ENCODE data around the gene SH3TC2.

SH3TC2 gene

DNA sequence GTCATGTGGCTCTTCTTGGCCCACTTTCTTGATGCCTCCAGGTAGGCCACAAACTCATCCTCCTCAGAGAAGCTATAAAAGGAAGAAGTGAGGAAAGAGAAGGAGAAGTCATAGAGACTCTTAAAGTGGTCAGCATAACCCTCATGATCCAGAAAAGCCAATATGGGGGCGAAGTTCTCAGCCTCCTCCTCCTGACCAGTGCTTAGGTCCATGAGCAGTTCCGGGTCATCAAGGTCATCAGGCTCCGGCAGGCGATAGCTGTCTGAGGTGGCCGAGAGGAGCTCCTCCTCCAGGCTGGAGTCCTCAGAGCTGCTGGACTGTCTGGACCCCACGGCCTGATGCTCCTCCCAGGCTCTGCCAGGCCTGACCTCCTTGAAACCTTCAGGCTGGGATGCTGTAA, 34.7 kb downstream of the SH3TC2 start:
- DNase-seq (ENCODE audit: low spot score), result no peak

DNA sequence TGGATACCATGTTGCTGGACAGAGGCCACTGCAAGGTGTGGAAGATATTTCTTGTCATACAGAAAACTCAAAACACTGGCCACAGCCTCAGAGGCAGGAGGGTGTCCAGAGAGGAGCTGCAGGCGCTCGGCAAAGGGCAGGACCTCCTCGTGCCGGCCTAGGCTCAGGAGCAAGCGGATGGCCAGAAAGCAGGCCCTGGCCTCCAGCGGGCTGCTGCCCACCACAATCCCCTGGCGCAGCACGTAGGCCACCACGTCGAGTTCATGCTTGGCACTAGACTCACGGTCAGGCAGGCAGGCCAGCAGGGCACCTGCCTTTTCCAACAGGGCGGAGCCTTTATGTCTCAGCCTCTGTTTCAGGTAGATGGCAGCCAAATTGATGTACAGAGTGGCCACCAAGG, 35.2 kb downstream of the SH3TC2 start:
- no peak for DNase-seq (ENCODE audit: low spot score)

DNA sequence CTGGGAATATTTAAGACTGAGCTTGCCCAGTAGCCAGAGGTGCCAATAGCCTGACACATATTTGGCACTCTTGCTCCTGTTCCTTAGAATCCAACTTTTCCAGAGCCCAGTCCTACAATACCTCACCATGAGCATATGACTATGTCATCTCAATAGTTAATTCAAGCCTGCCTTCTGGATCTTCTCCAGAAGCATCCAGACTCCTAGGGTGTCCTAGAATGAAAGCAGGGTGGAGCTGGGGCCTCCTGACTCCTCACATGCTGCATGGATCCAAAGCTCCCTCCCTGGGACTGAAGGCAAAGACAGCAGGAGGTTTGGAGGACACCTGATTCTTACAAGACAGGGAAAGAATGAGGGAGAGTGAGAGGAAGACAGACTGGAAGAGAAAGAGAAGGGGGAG, 37.9 kb downstream of the SH3TC2 start:
- no peak for DNase-seq (ENCODE audit: low spot score)

DNA sequence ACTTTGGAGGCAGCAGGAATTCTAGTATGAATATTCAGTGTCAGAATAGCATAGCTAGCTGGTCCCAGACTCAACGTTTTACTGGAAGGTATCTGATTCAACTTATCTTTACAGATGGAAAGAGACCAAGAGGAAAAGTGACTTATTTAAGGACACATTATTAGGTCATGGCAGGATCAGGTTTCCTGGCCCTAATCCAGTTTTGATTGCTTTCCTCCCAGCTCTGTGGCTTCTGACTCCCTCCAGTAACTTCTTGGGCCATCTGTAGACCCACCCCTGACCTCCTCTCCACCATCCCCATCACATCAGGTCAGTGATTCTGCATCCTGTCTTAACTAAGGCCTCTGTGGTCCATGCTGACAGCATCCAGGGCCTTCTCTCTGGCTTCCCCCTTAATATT, 38.4 kb downstream of the SH3TC2 start:
- no peak for DNase-seq (ENCODE audit: low spot score)

DNA sequence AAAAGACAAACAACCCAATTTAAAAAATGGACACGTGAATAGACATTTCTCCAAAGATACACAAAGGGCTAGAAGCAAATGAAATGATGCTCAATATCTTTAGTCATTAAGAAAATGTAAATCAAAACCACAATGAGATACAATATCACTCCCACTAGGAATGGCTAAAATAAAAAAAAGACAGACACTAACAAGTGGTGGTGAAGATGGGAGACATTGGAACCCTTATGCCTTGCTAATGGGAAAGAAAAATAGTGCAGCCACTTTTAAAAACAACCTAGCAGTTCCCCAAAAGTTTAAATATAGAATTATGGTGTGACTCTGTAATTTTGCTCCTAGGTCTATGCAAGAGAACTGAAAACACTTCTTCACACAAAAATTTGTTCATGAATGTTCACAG, 40.7 kb downstream of the SH3TC2 start:
- DNase-seq (ENCODE audit: low spot score), result no peak

DNA sequence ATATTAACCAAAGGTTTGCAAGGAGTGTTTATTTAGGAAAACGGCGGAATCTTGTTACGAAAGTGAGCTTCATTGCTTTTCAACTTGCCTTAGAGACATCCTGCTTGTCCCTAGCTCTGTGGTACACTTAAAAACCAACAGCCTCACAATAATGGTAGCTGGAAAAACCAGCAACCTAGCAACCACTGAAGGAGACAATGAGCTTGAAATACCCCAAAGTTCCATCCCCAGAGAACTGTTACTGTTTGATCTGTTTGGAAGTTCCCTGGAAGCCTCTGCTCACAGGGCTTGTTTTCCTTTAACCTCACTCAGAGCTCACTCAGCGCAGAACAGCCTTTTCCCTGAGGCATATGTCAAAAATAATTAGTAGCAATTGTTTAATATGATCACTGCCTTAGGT, 43.2 kb downstream of the SH3TC2 start:
- no peak for DNase-seq (ENCODE audit: low spot score)

DNA sequence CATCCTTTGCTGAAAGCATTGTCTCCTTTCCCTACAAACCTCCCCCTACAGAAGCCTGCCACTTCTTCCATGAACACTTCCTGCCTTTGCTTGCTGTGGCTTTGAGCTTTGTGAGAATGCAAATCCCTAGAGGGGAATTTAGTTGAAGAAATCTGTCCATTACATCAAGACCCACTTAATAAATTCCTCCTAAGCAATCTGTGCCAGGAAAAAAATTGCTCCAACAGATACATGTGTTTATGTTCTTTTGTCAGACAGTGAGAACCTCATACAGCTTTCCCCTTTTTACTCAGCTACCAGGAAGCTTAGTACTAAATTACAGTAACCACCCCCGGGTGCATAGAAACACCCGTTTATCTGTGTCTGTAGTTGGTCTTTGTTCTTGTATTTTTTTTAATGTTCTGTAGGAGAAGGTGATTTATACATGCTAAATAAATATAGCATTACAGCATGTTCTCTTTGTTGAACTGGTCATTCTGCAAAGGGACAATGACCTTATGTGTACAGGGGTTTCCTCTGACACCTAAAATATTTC, 43.9 kb downstream of the SH3TC2 start:
- DNase-seq (ENCODE audit: low spot score), result peak; percentile 28

DNA sequence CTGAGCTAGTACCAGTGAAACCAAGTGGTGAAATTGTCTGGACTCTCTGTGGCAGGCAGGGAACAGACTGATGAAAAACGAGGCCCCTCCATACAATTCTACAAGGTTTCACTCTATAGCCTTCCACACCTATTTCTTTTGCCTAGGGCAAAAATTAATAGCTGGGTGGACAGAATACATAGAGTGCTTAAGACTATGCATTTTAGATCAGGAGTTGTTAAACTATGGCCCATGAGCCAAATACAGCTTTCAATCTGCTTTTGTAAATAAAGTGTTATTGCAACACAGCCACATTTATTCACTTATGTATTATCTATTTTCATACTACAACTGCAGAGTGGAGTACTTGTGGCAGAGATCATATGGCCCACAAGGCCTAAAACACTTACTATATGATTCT, 45.2 kb downstream of the SH3TC2 start:
- no peak for DNase-seq (ENCODE audit: low spot score)

DNA sequence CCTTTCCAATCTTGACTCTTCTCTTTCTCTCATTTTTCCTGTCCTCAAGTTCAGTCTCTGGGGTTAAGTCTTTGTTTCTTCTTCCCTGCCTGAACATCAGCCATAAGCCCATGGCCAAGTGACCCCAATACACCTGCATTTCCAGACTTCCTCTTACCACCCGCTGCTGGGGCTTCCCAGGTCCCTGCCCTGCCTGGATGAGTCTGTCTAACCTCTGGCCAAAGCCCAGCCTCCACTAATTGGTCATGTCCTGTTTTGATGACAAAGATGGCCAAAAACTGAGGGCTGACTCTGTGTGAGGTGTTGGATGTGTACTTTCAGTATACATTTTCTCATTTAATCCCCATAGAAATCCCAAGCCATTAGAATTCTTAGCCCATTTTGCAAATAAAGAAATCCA, 47.3 kb downstream of the SH3TC2 start:
- DNase-seq (ENCODE audit: low spot score), result no peak

DNA sequence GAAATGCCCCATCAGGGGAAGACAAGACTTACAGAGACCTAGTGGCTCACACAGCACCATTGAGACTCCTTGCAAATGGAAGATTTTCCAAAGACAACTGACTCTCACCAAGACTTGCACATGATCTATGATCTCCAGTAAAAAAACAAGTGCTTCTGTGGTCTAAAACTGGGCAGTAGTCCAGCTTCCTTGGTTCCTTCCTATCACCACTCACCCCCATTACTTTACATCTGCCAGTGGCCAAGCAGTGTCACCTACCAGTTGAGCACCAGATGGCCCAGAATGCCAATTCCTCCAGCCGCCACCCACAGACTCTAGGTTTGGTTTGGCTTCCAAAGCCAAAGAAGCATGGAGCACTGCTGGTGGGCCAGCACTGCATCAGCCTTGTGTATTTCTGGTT, 47.7 kb downstream of the SH3TC2 start:
- no peak for DNase-seq (ENCODE audit: low spot score)

DNA sequence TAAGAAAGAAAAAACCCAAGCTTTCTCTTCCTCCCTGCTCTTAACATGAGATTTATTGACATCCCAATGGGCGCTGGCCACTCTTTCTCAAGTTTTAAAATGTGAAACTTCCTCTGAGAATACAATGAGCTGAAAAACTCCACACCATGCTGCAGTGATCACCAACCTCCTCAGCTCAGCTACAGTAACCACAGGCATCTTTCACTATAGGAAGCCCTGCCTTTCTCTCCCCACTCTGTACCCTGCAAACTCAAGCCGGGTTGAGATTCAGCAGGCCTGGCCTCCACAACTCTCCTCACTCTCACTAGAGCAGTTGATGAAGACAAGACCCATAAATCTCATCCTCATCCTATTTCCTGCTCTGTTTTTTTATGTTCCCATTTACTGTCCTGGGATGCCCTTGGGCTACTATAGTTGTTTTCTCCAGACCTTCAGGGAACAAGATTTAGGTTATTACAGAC, 48.3 kb downstream of the SH3TC2 start:
- DNase-seq (ENCODE audit: low spot score), result no peak

DNA sequence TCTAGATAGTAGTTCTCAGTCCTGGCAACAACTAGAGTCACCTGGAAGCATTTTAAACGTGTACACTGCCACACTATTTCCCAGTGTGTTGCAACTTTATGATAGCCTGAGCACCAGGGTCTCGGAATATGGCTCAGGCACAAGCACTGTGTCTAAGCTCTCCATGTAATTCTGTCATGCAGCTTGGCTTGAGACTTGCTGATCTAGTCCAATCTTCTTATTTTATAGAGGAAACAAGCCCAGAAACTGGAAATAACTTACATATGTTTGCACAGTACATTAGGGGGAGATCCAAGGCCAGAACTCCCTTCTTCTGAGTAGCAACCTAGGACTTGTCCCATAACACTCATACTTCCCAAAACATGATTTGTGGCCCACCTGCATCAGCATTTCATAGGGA, 49.1 kb downstream of the SH3TC2 start:
- no peak for DNase-seq (ENCODE audit: low spot score)

DNA sequence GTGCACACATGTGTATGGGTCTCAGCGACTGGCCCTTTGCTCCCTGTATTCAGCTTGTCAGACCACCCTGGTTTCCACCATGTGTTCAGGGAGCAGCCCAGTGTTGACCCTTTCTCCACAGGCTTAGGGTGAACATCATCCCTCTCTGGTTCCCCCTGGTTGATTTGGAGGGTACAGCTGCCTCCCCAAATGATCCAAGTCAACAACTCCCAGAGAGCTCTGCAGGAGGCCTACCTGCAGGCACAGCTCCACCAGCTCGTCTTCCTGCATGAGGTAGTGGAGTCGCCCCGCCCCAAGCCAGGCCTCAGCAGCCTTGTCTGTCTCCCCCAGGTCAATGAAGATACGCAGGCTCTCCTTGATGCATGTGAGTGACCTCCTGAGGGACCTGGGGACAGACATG, 50.5 kb downstream of the SH3TC2 start:
- no peak for DNase-seq (ENCODE audit: low spot score)

DNA sequence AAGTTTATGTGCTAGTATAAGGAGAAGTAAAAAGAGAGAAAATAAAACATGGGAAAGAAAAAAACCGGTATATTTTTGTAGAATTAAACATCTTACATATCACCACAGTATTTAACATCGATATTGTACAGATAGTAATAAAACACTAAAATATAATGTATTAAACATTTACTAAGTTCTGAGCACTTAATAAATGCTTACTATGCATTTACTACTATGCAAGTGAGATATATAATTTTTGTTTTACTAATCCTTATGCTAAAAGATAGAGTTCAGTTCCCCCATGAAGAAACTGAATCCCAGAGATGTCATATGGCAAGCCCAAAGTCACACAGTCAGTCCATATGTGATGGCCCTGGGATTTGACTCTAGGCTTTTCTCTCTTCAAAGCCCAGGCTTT, 51.1 kb downstream of the SH3TC2 start:
- DNase-seq (ENCODE audit: low spot score), result no peak

DNA sequence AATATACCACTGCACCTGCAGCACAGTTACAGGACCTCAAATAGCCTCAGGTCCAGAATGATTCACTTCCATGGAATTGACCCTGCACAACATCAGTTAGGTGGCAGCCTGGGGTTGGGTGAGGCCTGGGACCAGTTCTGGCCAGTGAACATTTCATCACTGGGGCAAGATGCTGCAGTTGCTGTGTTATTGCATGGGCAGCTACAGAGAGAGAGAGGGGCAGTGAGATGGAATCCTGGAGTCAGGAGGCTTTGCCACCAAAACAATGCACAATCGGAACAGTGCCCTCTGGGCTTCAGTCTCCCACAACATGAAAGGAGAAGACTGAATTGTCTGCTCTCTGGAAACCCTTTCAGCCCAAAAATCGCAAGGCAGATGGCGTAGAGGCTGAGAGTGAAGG, 51.8 kb downstream of the SH3TC2 start:
- DNase-seq (ENCODE audit: low spot score), result no peak

DNA sequence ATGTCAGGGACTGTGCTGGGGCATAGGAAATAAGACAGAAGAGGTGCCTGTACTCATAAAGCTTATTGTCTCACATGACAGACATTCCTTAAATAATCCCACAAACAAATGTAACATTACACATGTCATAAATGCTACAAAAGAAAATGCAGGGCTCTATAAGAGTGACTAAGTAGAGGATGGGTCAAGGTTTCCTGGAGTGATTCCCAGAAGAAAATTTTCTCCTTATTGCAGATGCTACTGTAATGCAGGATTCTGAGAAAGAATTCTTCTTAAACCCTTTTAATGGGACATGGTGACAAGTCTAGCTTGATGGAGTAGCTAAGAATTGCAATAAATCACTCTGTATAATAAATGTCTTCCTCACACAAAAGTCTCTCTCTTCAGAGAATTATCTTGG, 55.7 kb downstream of the SH3TC2 start:
- peak; percentile 62 for DNase-seq (ENCODE audit: low spot score)

DNA sequence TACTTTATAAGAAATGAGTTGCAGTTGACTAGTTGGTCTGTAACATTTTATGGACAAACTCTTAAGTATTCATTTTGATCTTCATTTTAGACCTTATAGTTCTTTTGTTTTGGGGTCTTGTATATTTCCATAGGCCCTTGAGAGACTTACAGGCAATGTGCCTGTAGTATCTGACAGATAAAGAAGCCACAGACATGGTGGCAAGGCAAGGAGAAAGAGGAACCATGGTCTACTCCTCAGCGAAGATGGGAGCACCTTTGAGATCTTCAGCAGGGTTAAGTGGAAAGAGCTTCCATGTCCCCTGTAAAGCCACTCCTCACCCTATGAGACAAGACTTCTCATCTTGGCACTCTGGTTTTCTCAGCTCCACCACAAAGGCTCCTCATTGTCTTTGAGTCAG, 56.4 kb downstream of the SH3TC2 start:
- no peak for DNase-seq (ENCODE audit: low spot score)

DNA sequence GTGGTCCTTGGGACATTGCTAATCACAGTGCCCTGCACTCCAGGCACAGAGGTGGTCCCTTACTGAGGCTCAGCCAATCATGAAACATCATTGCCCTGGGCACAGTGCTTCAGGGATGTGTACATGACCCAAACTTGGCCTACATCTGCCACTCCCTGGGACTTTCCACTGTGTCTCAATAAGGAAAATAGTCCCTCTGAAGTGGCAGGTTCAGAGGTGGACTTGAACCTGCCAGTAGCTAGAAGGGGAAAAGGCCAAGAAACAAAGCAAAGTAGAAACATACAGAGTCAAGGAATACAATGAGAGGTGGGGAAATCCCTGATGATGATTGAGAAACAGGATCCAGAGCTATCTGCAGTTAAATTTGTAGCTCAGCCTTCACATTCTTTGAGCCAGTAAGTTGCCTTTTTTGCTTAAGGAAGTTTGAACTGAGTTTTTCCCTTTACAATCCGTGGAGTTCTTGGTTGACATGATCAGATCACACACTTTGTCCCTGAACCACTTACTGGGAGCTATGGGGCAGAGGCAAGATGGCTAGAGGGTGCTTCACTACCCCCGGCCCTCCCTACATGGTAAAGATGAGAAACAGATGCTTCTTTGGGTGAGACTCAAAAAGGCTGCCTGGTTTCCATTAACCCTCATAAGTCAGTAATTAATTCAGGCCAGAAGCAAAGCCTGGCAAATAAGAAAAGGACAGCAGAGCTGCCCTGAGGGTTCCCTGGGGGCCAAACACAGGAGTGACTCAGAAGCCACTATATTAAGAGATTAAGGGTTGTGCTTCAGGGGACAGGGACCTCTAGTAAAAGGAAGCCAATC, 57.6 kb downstream of the SH3TC2 start:
- DNase-seq (ENCODE audit: low spot score), result peak; percentile 51

DNA sequence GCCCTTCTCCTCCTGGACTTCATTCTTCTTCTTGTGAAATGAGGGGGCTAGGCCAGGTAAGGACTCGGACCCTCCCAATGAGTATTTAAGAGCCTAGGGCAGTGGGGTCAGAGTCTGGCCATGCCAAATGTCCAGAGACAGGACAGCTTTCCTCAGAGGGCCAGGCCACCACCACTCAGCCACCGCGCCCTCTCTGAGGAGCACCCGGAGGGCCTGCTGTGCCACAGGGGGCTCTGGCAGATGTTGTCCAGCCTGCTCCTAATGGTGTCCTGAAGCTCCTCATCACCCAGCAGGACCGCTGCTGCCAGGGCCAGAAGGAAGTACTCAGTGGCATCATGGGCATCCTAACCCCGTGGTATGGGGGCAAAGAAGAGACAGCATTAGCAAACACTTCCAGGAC, 58.3 kb downstream of the SH3TC2 start:
- DNase-seq (ENCODE audit: low spot score), result no peak

DNA sequence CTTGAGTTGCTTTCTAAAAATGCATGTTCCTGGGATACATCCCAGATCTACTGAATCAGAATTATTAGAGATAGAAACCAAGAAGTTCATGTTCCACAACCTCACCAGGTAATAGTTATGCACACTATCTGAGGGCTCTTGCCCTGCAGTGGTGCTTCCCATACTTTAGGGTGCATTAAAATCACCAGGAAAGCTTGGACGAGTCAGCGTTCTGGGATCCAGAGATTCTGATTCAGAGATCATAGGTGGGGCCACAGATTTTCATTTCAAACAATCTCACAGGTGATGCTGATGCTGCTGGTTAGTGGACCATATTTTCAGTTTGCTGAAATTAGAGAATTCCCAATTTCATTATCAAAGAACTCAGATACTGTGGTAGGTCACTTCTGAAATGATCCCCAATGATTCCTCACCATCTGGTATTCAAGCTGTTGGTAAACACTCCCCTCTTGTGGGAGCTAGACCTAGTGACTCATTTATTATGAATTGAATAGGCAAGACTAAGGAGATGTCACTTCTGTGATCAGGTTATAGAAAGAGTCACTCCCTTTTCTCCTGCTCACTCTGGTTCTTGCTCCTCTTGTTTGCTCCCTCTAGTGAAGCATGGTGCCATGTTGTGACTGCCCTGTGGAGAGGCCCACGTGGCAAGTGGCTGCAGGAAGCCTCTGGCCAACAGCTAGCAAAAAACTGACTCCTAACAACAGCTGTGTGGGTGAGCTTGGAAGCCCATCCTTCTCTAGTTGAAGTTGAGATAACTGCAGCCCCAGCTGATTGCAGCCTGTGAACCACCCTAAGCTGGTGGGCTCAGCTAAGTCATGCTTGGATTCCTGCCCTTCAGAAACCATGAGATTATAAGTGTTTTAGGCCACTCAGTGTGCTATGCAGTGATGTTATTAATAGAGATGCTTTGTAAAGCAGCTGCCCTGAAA, 59.8 kb downstream of the SH3TC2 start:
- DNase-seq (ENCODE audit: low spot score), result peak; percentile 51

DNA sequence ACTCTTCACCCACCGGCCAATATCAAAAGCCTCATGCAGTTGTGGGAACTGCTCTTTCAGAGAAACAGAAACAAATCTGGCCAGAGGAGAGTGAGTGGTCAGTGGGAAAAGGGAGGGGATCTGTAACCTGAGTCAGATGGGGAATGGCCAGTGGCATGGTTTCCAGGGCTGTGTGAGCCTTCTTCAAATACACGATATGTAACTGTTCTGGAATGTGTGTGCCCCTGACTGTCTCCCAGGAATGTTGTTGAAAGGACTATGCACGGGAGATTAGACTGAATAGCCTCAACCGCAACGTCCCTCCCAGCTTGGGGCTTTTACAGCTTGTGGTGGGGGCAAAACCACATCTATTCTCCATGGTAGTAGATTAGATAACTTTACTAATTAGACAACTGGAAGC, 60.8 kb downstream of the SH3TC2 start:
- DNase-seq (ENCODE audit: low spot score), result peak; percentile 90

DNA sequence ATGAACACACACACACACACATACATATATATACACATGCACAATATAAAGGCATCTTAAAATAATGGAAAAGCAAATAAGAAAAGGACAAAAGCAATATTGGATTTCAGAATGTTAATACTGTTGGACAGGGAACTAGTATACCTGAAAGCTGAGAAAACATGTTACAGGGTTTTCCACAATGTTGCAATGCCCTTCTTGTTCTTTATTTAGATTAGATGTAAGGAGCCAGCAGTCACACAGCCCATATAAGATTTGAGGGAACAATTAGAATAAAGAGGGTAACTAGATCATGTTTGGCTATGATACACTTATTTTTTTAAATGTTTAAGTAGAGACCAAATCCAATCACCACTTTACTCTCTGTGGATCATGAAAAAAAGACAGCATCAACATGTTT, 61.7 kb downstream of the SH3TC2 start:
- DNase-seq (ENCODE audit: low spot score), result no peak

DNA sequence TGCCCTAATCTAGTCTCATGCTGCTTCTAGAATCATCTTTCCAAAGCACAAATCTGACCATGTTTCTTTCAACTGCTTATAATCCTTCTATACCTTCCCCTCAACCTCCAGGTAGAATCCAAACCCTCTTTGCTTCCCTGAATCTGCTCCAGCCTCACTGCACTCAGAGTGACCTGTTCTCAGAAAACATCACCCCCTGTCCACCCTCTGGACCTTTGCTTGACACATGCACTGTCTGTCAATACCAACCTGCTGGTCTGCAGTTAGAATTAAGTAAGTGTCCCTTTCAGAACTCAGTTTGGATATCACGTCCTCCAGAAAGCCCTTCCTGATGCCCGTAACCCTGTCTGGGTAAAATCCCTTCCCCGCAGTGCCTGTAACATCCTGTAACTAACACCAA, 63.1 kb downstream of the SH3TC2 start:
- no peak for DNase-seq (ENCODE audit: low spot score)
